ENCODE data around the gene CCDC87.
A peak's percentile ranks its signal among the peaks of the same experiment; 100 is the strongest.
"Not testable (repeated sequence)": the region's sequence is repeated elsewhere in the genome, so short reads cannot be mapped to it uniquely, and the experiment has no call there.

The CCDC87 gene

GRCh38 chr11:66592457-66593302 is at the start of gene CCDC87, which contains the start of gene CCS:
Gene CCDC87, minus strand, starts transcription at chr11:66593063. Its CDS starts 48 bp downstream, at chr11:66593015.
Gene CCS, plus strand, starts transcription at chr11:66593185. Its CDS starts 77 bp downstream, at chr11:66593262.
- peak; percentile 79 to 82 for DNase-seq (ENCODE audit: low read depth in 2 of 2)

GRCh38 chr11:66641834-66642233 is 49.0 kb upstream of the CCDC87 start:
- DNase-seq (ENCODE audit: low read depth in 2 of 2): no peak

GRCh38 chr11:66639814-66640340 is 47.0 kb upstream of the CCDC87 start:
- not testable (repeated sequence) for DNase-seq (ENCODE audit: low read depth in 2 of 2)

GRCh38 chr11:66639066-66639813 is 46.4 kb upstream of the CCDC87 start:
- no peak for DNase-seq (ENCODE audit: low read depth in 2 of 2)

GRCh38 chr11:66638177-66639065 is 45.6 kb upstream of the CCDC87 start, which contains the start of gene RBM4:
Gene RBM4, plus strand, starts transcription at chr11:66638703. Its CDS starts 1,009 bp downstream, at chr11:66639712.
- peak; percentile 100 for DNase-seq (ENCODE audit: low read depth in 2 of 2)

- DNase-seq (ENCODE audit: low read depth in 2 of 2): no peak
Measured at GRCh38 chr11:66637557-66638176, 44.8 kb upstream of the CCDC87 start.

GRCh38 chr11:66636411-66636810 is 43.5 kb upstream of the CCDC87 start:
- no peak for DNase-seq (ENCODE audit: low read depth in 2 of 2)

GRCh38 chr11:66632952-66633351 is 40.1 kb upstream of the CCDC87 start:
- no peak for DNase-seq (ENCODE audit: low read depth in 2 of 2)

- DNase-seq (ENCODE audit: low read depth in 2 of 2): no peak
Measured at GRCh38 chr11:66631883-66632282, 39.0 kb upstream of the CCDC87 start.

- DNase-seq (ENCODE audit: low read depth in 2 of 2): no peak
Measured at GRCh38 chr11:66629356-66629755, 36.5 kb upstream of the CCDC87 start.

- DNase-seq (ENCODE audit: low read depth in 2 of 2): no peak
Measured at GRCh38 chr11:66628061-66628603, 35.3 kb upstream of the CCDC87 start.

GRCh38 chr11:66626926-66627325 is 34.1 kb upstream of the CCDC87 start:
- no peak for DNase-seq (ENCODE audit: low read depth in 2 of 2)

GRCh38 chr11:66626382-66626781 is 33.5 kb upstream of the CCDC87 start:
- no peak for DNase-seq (ENCODE audit: low read depth in 2 of 2)

- no peak for DNase-seq (ENCODE audit: low read depth in 2 of 2)
Measured at GRCh38 chr11:66625752-66626149, 32.9 kb upstream of the CCDC87 start.

GRCh38 chr11:66625041-66625751 is 32.3 kb upstream of the CCDC87 start:
- DNase-seq (ENCODE audit: low read depth in 2 of 2): no peak

- no peak for DNase-seq (ENCODE audit: low read depth in 2 of 2)
Measured at GRCh38 chr11:66624450-66624849, 31.6 kb upstream of the CCDC87 start.

GRCh38 chr11:66619080-66619554 is 26.3 kb upstream of the CCDC87 start:
- no peak for DNase-seq (ENCODE audit: low read depth in 2 of 2)

- DNase-seq (ENCODE audit: low read depth in 2 of 2): no peak
Measured at GRCh38 chr11:66617155-66617834, 24.4 kb upstream of the CCDC87 start.

Data from fibroblast of skin of left biceps (primary cell).